LNCaP clone FGC (cell line): Measurements from ENCODE around the gene PAK5.

Experiments
- DNase-seq: peaks from one replicate; pipeline ENCODE4 v3.0.0-alpha.2; 2011; ENCODE audit warnings: low read depth
- H3K4me3 ChIP-seq: 2 replicates; pipeline ENCODE4 v1.5.1; 2011; ENCODE audit warnings: mild to moderate bottlenecking, low read depth, low read length, control low read depth
- TF ChIP-seq, protein P1 (sequence below): IDR thresholded peaks from 2 replicates; pipeline ENCODE4 v1.5.1; 2012; ENCODE audit warnings: mild to moderate bottlenecking; ENCODE audit not compliant: control insufficient read depth, insufficient read depth; ENCODE audit errors: extremely low read depth

The PAK5 gene

DNA sequence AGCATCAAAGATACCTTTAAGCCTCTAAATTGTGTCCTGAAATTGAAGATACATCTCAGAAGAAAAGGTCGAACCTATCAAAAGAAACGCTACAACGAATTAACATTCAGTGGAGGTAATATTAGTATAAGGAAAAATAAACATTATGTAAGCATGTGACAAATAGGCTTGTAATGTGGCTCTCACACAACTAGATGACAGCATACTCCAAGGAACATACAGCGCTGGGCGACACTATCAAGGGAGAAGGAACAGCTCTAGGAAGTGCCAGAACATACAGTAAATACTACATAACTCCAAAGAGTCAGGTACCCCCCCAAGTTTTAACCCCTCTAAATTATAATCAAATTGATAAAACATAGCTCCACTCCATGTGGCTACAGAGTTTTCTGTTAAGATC, 220.9 kb downstream of the PAK5 start:
- peak; percentile 71 for DNase-seq
- peak overlapping the region; percentile 4; the same call in 1 of the 2 replicates for H3K4me3 ChIP-seq
- TF ChIP-seq, protein P1, sequence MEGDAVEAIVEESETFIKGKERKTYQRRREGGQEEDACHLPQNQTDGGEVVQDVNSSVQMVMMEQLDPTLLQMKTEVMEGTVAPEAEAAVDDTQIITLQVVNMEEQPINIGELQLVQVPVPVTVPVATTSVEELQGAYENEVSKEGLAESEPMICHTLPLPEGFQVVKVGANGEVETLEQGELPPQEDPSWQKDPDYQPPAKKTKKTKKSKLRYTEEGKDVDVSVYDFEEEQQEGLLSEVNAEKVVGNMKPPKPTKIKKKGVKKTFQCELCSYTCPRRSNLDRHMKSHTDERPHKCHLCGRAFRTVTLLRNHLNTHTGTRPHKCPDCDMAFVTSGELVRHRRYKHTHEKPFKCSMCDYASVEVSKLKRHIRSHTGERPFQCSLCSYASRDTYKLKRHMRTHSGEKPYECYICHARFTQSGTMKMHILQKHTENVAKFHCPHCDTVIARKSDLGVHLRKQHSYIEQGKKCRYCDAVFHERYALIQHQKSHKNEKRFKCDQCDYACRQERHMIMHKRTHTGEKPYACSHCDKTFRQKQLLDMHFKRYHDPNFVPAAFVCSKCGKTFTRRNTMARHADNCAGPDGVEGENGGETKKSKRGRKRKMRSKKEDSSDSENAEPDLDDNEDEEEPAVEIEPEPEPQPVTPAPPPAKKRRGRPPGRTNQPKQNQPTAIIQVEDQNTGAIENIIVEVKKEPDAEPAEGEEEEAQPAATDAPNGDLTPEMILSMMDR, result peak; percentile 97

DNA sequence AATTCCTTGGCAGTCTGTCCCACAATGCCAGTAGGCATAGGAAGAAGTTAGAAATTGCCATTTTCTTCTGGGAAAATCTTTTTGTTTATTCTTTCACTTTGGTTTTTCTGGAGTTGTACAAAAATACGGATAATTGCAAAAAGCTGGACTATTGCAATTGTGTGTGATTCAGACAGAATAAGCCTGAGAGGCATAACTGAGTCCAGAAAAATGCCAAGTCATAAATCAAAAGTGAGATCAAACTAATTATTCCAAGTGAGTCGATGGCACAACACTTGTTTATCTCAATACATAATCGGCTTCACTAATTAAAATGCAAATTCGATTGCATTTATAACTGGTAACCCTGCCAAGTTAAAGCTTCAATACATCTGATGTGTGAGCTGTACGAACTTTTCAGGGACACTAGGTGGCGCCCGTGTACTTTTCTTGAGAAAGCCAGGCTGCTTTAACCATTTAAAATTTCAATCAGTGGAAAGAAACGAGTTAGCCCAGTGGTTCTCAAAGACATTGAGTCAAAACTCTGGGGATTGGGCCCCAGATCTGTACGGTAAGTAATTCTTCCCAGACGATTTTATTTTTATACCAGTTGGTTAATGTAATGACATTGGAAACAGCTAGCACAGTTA, 221.9 kb downstream of the PAK5 start:
- no peak overlapping the region for H3K4me3 ChIP-seq
- TF ChIP-seq, protein P1, result peak; percentile 83
- peak; percentile 34 for DNase-seq

DNA sequence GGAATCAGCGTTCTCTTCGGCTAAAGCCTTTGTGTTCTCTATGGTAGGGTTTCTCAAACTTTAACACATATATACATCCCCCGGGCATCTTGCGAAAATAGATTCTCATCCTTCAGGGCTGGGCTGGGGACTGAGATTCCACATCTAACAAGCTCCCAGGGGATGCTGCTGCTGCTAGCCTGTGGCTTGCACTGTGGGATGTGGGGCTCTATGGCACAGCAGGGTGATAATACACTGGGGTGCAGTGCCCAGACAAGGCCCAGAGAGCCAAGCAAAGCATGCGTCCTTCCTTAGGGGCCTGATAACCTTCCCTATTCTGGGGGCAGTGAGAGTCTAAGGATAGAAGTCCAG, 222.4 kb downstream of the PAK5 start:
- no peak for DNase-seq
- TF ChIP-seq, protein P1, result no peak

DNA sequence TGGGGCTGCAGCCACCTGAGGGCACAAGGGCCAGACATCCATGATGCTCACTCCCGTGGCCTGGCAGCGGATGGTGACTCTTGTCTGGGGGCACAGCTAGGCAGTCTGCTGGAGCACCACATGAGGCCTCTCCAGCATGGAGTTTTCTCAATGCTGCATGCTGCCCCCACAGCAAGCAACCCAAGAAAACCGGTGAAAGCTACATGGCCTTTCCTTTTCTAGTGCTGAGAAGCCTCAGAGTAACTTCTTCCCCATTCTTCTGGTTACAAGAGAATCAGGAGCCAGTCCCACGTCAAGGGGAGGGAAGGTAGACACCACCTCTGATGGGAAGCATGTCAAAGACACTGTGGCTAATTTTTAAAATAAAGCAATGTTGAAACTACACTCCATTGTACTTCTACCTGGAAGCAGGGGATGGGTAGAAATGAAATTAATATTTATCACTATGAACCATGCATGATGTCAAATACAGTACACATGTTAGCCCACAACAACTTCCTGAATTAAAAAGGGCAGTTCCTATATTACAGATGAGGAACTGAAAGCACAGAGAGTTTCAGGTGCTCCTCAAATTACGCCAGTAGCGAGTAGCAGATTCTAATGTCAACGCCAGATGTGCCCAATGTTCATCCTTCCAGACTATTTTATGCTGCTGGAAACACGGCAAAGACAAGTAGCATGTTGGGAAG, 223.0 kb downstream of the PAK5 start:
- TF ChIP-seq, protein P1, result no peak
- no peak for DNase-seq
- H3K4me3 ChIP-seq, result no peak overlapping the region

More for the DNA sequence above, 222.4 kb downstream of the PAK5 start:
- no peak overlapping the region for H3K4me3 ChIP-seq

DNA sequence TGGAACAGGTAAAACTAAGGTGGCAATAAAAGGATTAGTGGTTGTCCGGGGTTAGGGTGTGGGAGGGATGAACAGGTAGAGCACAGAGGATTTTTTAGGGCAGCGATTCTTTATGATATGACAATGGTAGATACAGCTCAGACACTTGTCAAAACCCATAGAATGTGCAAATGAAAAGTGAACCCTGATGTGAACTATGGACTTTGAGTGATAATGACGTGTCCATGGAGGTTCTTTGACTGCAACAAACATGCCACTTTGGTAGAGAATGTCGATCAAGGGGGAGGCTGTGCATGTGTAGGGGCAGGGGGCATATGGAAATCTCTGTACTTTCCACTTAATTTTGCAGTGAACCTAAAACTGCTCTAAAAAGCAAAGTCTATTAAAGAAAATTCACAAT, 223.8 kb downstream of the PAK5 start:
- TF ChIP-seq, protein P1, result no peak
- H3K4me3 ChIP-seq, result no peak overlapping the region
- DNase-seq, result no peak

DNA sequence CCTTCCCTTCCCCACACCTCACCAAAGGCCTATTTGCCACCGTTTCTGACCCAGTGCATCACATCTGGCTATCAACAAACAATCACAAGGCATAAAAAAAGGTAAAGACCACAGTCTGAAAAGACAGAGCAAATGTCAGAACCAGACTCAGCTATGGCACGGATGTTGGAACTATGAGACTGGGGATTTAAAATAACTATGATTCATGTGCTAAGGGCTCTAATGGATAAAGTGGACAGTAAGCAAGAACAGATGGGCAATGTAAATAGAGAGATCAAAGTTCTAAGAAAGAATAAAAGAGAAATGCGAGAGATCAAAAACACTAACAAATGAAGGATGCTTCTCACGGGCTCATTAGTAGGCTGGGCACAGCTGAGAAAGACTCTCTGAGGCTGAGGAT, 225.0 kb downstream of the PAK5 start:
- TF ChIP-seq, protein P1, result no peak
- no peak for DNase-seq
- H3K4me3 ChIP-seq, result no peak overlapping the region
